B cell (primary cell): ENCODE measurements around the gene S100G.

ENCODE experiments used
- EZH2 ChIP-seq: IDR thresholded peaks from 2 replicates; pipeline ENCODE4 v1.6.1; 2012; ENCODE audit warnings: borderline replicate concordance, low read depth, mild to moderate bottlenecking, moderate library complexity, low read length; ENCODE audit not compliant: insufficient read depth, poor library complexity, severe bottlenecking
- TF ChIP-seq, protein P1 (sequence below): fragments of 200-600 bp; IDR thresholded peaks from one replicate; pipeline ENCODE4 v1.8.0; 2022; ENCODE audit warnings: antibody characterized with exemption, mild to moderate bottlenecking

GRCh38 chrX:16653424-16653823, 3.5 kb downstream of the S100G start:
- TF ChIP-seq, protein P1, sequence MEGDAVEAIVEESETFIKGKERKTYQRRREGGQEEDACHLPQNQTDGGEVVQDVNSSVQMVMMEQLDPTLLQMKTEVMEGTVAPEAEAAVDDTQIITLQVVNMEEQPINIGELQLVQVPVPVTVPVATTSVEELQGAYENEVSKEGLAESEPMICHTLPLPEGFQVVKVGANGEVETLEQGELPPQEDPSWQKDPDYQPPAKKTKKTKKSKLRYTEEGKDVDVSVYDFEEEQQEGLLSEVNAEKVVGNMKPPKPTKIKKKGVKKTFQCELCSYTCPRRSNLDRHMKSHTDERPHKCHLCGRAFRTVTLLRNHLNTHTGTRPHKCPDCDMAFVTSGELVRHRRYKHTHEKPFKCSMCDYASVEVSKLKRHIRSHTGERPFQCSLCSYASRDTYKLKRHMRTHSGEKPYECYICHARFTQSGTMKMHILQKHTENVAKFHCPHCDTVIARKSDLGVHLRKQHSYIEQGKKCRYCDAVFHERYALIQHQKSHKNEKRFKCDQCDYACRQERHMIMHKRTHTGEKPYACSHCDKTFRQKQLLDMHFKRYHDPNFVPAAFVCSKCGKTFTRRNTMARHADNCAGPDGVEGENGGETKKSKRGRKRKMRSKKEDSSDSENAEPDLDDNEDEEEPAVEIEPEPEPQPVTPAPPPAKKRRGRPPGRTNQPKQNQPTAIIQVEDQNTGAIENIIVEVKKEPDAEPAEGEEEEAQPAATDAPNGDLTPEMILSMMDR, result no peak
- no peak for TF ChIP-seq EZH2
